HG03196 (cell line): ENCODE data around the gene IQCK.

ENCODE experiments used
- ATAC-seq: cut with Tn5 transposase; IDR thresholded peaks from one replicate; pipeline ENCODE4 v1.9.1; 2021; ENCODE audit not compliant: unreplicated experiment

The IQCK gene

DNA sequence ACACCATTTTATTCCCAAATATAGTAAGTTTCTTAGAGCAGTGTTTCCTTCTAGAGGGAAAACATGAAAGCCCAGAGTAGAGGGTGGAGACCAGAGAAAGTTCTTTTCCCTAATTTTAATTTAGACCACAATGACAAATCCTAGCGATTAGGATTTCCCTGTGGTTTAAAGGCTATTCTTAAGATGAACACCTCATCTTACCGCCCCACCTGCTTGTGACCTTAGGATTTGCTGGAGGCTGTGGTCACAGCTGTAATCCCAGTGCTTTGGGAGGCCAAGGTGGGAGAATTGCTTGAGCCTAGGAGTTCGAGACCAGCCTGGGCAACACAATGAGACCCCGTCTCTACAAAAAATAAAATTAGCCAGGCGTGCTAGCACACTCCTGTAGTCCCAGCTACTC lies 115.5 kb downstream of the IQCK start:
- no peak for ATAC-seq

DNA sequence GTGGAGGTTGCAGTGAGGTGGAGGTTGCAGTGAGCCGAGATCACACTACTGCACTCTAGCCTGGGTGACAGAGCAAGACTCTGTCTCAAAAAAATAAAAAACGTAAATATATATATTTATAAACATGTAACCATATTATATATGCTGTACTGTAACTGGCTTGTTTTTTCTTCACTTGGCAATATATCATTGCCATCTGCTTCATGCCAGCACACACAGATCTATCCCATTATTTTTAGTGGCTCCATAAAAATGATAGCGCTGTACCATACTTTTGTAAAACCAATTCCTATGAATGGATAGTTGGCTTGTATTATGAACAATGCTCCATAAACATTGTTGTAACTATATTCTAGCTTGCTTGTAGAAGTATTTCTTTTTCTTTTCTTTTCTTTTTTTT lies 117.1 kb downstream of the IQCK start:
- ATAC-seq: no peak

DNA sequence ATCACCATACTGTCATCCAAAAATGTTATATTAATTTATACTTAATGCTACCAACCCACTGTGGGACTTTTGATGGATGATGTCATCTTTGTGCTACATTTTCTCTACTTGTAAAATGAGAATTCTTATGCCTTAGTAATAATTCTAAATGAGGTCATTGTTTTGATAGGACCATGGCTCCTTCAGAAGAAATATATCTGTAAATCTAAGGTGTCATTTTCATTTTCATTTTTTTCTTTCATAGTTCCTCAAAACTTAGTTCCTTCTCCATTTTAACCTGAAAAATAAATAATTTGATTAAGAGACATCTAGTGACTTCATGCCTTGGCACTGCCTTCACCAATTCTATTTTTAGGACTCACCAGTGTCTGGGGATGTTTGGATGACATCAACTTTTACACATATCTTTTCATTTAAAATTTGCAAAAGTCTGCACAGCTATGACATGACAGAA lies 117.9 kb downstream of the IQCK start:
- ATAC-seq: no peak

DNA sequence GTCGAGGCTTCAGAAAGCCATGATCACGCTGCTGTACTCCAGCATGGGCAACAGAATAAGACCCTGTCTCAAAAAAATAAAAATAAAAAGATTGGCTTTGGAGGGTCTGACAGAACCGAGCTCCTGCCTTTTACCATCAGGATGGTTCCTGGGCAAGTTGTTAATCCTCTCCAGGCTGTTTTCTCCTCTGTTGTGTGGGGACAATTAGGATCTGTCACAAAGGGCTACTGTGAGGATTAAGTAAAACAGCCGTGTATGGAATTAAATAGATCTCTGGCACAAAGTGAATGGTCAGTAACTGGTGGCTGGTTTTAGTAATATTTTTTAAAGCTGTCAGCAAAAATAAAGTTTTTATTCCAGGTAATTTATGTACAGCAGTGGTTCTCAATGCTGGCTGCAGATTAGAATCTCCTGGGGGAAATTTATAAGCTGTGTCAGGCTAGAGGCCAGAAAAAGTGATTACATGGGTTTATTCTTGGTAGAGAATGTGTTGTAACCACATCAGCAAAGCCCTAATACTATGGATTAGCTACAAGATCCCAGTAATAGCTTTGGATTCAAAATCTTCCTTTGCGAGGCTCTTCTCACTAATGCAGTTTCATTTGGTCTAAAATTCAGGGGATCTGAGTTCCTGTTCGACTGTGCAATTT lies 119.4 kb downstream of the IQCK start:
- ATAC-seq: no peak

DNA sequence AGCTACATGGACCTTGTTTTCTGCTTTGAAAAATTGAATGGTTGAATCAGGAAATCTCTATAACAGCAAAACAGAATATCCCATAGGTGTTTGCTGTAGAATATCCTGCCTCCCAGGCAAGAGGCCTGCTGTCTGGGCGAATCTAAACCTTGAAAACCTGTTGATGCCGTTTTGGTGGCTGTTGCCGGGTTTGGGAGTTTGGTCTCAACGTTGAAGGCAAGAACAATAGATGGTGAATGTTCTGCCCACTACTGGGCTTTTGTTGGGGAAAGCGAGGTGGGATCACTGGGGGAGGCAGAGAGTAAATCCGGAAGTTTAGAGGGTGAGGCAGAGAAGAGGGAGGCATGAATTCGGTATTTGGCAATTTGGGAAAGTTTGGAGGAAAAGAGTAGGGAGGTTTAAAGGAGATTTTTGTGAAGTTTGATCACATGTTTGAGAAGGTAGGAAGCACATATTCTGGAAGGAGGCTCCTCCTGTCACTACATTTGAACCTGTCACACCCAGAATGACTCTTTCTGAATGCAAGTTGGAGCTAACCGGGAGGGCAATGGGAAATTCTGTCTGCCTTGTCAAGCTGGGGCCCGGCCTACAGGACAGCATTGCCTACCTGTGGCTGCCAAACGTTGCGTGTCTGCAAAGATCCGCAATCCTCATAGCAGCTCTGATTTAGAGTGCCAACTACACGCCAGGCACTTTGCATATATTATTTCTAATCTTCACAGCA lies 120.1 kb downstream of the IQCK start:
- ATAC-seq: no peak

DNA sequence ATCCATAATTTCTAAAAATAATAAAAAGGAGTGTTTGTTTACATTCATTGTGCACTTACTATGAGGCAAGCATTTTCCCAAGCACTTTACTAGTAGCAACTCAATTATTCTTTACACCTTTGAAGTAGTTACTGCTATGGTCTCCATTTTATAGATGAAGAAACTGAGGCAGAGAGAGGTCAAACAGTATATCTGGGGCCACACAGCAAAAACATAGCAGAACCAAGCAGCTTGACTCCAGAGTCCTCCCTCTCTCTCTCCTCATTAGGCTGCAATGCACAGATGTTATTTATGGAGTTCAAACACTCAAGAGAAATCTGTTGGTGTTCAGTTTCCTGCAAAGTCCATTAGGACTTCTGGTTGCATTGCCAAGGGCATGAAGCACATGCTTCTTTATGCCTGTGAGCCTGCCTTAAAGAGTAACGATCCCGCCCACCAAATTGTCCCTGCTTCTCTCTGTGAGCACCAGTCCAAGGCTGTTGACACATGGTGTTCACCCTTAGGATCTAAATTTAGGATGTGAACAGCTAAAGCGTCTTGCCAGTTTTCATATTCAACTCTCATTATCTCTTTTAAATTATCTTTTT lies 122.5 kb downstream of the IQCK start:
- ATAC-seq: no peak

DNA sequence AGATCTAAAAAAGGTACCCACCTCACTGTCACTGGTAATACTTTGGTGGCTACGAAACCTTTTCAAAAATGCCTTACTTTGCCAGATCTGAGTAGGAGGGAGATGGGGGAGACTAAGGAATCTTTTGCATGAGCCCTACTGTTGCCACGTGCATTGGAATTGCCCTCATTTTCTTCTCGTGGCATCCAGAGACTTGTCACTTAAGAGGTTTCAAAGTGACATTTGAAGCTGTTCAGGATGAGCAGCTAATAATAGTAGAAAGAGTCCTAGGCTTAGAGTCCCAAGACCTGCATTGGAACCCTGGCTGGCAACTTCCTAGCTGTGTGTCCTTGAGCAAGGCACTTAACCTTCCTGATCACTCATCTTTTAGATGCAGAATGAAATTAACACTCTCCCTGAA lies 123.1 kb downstream of the IQCK start:
- no peak for ATAC-seq

DNA sequence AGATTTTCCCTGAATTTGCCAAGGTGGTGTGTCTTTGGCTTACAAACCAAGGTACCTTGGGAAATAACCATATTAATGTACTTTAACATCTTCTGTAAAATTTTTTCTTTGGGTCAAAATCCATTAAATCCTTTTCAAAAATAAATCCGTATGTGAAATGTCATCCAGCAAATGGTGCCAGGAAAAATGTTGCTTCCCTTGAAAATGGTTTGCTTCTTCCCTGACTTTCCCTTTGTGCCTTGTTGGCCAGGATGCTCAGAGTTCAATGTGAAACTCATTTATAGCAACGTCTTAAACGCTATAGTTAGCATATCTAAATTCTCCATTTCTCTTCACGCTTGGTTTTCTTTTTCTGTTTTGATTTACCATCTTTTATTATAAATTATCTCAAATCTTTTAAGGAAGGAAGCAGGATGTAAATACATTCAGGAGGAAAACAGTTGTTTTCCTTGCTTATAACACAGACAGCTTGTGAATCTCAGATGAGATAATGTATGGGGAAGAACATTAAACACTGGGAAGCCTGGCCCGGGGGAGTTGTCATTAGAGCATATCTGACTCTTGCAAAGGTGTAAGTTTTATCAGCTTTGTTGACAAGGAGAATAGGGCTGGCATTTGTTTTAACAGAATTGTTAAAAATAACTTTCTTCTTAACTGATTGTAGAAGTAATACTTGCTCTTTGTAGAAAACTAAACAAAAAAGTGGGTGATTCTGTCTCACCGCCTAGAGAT lies 124.5 kb downstream of the IQCK start:
- ATAC-seq: no peak

DNA sequence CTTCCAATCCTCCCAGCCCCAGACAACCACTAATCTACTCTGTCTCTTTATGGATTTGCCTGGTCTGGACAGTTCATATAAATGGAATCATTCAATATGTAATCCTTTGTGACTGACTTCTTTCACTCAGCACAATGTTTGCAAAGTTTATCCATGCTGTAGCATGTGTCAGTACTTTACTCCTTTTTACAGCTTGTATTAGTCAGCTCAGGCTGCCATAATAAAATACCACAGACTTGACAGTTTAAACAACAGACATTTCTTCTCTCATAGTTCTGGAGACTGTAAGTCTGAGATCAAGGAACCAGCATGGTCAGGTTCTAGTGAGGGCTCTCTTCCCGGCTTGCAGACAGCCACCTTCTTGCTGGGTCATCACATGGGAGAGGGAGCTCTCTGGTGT lies 125.3 kb downstream of the IQCK start:
- ATAC-seq: no peak

DNA sequence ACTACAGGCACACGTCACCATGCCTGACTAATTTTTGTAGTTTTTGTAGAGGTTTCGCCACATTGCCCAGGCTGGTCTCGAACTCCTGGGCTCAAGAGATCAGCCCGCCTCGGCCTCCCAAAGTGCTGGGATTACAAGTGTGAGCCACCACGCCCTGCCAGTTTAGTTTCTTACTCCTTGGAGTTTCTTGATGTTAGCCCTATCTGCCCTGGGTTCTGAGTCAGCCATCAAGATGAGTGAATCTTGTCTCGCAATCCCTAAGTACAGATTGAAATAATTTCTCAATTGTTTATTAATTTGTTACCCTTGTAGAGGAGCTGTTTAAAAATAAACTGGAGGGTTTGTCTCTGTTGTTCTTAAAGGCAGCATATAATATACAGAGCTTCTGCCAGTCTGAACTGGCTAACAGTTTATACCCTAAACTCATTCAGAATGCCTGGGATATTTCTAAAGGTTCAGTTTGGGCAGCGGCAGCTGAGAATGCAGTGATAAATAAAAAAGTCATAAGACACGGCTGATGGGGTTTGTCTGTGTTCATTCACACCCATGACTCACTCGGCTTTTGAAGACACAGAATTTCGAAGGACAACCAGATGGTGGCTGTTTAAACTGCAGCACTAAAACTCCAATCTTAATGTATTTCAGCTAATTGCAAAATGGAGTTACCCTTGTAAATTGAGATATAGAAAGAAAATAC lies 127.0 kb downstream of the IQCK start:
- no peak for ATAC-seq

DNA sequence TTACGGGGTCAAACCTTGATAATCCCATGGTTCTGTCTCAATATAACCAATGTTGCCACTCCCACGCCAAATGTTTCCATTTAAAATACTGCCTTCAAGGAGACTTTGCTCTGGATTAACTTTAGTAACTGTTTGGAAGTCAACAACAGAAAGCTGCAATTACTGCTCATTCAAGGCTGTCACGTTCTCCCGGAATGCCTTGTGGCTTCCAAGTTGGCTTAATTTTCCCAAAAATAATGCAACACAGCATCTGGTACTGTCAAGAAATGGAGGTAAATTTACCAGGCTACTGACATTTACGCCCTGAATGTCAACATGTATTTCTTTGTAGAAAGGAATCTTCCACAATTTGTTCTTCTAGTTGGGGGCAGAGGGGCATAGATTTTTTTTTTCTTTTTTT lies 128.4 kb downstream of the IQCK start:
- ATAC-seq: no peak

DNA sequence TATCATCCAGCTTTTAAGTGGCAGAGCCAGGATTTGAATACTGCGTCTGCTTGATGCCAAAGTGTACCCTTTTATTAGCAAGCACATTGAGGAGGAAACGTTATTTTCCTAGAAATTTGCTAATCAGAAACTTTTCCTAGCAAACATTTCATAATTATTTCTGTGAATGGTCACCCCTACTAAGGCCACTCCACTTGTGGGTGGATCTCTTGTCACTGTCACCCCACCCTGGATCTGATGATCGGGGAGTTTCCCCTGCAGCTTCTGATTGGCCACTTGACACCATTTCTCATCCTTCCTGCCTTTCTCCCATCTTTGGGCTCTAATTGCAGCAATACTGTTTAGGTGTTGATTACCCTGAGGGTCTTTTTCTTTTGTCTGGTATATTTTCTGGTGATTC lies 130.7 kb downstream of the IQCK start:
- ATAC-seq: no peak

DNA sequence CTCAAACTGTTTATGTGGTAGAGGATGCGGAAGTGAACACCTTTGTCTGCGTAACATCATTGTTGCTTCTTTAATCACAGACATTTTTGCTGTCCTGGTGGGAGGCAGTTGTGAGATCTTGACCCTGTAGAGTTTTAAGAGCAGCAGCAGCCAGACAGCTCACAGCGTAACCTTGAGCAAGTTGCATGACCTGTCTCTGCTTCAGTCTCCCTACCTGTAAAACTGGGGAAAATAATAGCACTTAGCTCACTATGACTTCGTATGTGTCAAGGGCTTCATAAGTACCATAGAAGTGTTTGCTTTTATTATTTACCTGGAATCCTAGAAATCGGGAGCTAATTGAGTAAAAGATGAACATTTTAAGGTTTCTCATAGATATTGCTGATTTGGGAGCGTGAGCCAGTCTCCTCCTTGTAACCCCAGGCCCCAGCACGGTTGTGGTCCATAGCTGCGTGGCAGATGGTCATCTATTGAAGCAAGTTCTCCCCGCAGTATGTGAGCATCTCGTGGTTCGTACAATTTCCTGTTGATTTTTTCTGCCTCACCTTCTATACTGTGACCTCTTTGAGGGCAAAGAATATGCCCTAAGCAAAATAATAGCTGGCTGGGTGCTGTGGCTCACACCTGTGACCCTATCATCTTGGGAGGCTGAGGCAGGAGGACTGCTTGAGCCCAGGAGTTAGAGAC lies 132.2 kb downstream of the IQCK start:
- no peak for ATAC-seq

DNA sequence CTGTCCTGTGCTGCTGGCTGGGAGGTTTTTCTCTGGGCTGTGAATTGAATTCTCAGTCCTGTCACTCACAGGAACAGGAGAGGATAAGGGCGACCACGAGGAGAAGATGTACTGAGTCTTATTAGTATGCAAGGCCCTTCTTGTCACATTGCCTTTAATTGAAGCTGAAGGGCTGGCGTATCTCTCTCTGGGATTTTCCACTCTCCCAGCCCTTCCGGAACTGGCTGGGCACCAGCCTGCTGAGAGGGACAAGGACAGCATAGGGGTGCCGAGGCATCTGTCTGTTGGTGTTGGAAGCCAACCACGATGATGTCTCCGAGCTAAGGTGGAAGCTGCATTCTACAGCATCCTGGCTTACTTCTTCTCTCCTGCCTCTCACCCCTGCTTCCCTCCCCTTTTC lies 133.4 kb downstream of the IQCK start:
- ATAC-seq: no peak

DNA sequence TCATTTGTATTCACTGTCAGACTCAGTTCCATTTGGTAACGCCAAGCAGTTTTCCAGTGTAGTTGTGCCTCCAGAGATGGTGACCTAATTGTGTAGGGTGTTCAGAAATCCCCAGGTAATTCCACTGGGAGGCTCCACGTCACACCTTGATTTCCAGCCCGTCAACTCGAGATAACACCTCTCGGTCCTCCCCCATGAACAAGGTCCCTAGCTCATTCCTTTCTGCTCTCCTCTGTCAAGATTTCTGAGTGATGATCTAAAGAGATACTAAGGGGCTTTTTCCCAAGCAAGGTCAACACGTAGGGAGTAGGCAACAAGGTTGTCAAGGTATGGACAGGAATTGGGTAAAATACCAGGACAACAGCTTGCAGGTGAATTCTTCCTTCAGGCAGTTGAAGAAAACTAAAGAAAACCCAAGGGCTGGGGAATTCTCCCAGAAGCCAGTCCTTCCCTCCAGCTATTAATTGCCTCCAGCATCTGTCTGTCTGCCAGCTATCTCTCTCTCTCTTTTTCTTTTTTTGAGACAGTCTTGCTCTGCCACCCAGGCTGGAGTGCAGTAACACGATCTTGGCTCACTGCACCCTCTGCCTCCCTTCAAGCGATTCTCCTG lies 135.2 kb downstream of the IQCK start:
- ATAC-seq: no peak

DNA sequence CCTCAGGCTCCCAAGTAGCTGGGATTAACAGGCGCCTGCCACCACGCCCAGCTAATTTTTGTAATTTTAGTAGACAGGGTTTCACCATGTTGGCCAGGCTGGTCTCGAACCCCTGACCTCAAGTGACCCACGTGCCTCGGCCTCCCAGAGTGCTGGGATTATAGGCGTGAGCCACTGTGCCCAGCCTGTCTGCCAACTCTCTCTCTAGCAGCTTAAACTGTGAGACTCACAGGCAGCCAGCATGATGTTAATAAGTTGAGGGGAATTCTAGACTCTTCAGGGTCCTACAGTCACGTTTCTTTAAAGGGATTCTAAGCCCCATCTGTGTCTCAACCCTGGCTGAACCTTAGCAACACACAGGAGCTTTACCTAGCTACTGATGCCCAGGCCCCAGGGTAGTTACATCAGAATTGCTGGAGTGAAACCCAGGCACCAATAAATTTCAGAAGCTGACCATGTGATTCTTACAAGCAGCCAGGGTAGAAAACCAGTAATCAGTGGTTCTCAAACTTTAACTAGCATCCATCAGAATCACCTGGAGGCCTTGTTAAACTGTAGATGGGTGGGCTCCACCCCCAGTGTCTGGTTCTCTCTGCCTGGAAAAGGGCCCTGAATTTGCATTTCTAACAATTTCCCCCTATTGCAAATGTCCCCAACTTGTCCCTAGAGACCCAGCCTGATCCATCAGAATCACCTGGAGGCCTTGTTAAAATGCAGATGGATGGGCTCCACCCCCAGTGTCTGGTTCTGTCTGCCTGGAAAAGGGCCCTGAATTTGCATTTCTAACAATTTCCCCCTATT lies 135.9 kb downstream of the IQCK start:
- no peak for ATAC-seq

DNA sequence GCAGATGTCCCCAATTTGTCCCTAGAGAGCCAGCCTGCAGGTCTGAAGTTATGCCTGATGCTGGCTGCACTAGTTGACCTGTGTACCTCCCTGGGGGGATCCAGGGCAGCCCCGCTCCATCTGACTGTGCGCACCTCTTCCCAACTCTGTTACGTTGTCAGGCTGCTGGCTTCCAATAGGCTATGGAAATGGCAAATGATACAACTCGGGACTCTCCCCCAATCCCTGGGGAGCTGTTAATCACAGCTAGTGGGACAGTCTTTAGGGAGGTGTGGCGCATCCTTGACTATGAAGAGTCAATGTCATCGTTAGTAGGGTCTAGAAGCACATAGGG lies 136.4 kb downstream of the IQCK start:
- no peak for ATAC-seq

DNA sequence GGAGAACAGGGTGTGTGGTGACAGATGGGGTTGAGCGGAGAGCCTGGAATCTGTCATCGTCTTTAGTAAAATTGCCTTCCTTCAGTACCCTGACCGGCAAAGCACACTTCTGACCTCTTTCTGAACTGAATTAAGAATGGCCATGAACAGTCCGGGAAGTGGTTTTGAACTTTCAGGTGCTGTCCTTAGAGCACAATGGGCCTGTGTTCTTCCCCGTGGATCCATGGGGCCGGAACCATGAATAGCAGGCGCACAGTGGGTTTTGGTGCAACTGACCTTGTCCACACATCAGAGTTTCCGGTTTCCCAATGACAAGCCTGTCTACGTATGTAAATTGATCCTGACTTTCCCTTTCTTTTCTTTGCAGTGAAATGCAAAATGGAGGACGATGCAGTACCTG lies 138.0 kb downstream of the IQCK start:
- ATAC-seq: no peak

DNA sequence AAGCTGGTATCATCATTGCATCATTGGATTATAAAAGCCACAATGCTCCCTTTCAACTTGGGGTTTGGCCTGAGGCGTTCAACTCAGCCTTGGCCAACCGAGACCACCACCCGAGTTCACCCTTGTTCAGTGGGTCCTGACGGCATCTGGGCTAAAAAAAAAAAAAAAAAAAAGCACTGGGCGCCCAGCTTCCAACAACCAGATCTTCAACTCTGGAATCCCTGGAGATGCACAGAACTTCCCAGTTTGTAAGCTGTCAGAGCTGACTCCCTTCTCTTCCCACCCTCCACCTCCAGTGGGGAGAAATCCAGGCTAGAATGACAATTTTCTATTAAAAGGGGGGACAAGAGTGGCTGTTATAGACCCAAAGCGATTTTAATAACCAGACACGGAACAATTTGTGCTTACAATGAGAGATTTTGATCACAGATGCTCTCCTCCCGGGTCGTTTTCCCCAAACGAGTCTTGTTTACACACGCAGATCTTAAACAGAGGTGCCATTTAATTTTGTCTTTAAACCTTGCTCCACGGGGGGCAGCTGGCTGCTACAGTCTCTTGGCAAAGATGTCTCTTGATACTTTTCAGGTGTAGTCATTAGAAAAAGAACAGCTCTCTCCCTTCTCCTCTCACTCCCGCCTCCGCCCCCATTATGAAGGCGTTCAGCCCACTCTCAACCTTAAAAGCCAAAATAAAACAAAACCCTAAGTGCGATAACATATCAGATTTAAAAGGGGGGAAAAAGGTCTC lies 139.7 kb downstream of the IQCK start:
- no peak for ATAC-seq
